Keratinocyte (primary cell): ENCODE data around the gene HOXD10. TPM values are rescaled to one million over a fixed set of nuclear protein-coding genes. Genes with fewer than 3 reads are reported as not detected.

Experiments
- DNase-seq: peaks from one replicate; pipeline ENCODE4 v3.0.0-alpha.2; 2011; ENCODE audit warnings: low read depth, missing footprints, low spot score
- FAIRE-seq: peaks from 2 replicates; lab custom pipeline; 2011; peaks lifted over from hg19 to GRCh38; lab: Jason Lieb, UNC
- H2AFZ ChIP-seq: 2 replicates; pipeline ENCODE4 v1.6.0; 2012; ENCODE audit warnings: low read length, control low read depth, inconsistent platforms; ENCODE audit not compliant: control insufficient read depth
- H3K27ac ChIP-seq: 2 replicates; pipeline ENCODE4 v1.5.1; 2011; ENCODE audit warnings: low read length; ENCODE audit not compliant: control insufficient read depth, insufficient read depth
- H3K27me3 ChIP-seq: 3 replicates; pipeline ENCODE4 v1.6.0; 2011; ENCODE audit warnings: low read length; ENCODE audit not compliant: control insufficient read depth, insufficient read depth; ENCODE audit errors: extremely low read depth
- H3K36me3 ChIP-seq, 2 experiments: 2 replicates in 1 of 2; 3 replicates in 1 of 2; pipeline ENCODE4 v1.5.1; 2011; ENCODE audit warnings: low read length in 2 of 2, mild to moderate bottlenecking in 1 of 2; ENCODE audit not compliant: control insufficient read depth in 2 of 2, insufficient read depth in 2 of 2; ENCODE audit errors: extremely low read depth in 1 of 2
- H3K4me1 ChIP-seq: 3 replicates; pipeline ENCODE4 v1.5.1; 2011; ENCODE audit warnings: low read length; ENCODE audit not compliant: control insufficient read depth, insufficient read depth; ENCODE audit errors: extremely low read depth
- H3K4me2 ChIP-seq: 3 replicates; pipeline ENCODE4 v1.6.0; 2011; ENCODE audit warnings: low read depth, low read length; ENCODE audit not compliant: control insufficient read depth, insufficient read depth; ENCODE audit errors: extremely low read depth
- H3K4me3 ChIP-seq, 3 experiments: fragments of 200-600 bp in 1 of 3; sonication (generic) in 1 of 3; 2 replicates in 2 of 3; 3 replicates in 1 of 3; pipeline ENCODE4 v1.5.1; 2011 to 2016; ENCODE audit warnings: low read length in 3 of 3, mild to moderate bottlenecking in 3 of 3, control low read depth in 2 of 3, inconsistent platforms in 1 of 3, low read depth in 1 of 3, mixed read lengths in 1 of 3, mixed run types in 1 of 3, moderate library complexity in 1 of 3; ENCODE audit not compliant: control insufficient read depth in 2 of 3, insufficient read depth in 2 of 3; ENCODE audit errors: extremely low read depth in 1 of 3
- H3K79me2 ChIP-seq: 2 replicates; pipeline ENCODE4 v1.6.0; 2012; ENCODE audit warnings: low read length; ENCODE audit not compliant: control insufficient read depth, insufficient read depth
- H3K9ac ChIP-seq: 3 replicates; pipeline ENCODE4 v1.6.0; 2011; ENCODE audit warnings: low read length; ENCODE audit not compliant: control insufficient read depth, insufficient read depth; ENCODE audit errors: extremely low read depth
- H3K9me1 ChIP-seq: 3 replicates; pipeline ENCODE4 v1.6.0; 2011; ENCODE audit warnings: low read length; ENCODE audit not compliant: control insufficient read depth, insufficient read depth; ENCODE audit errors: extremely low read depth
- H3K9me3 ChIP-seq: 2 replicates; pipeline ENCODE4 v1.5.1; 2012; ENCODE audit warnings: low read depth, low read length; ENCODE audit not compliant: control insufficient read depth
- H4K20me1 ChIP-seq: 3 replicates; pipeline ENCODE4 v1.6.0; 2011; ENCODE audit warnings: low read length; ENCODE audit not compliant: control insufficient read depth, insufficient read depth; ENCODE audit errors: extremely low read depth
- CTCF ChIP-seq, 3 experiments: IDR thresholded peaks in 1 of 3; conservative IDR thresholded peaks in 1 of 3; optimal IDR thresholded peaks in 1 of 3; 2 replicates in 2 of 3; 3 replicates in 1 of 3; pipeline versions ENCODE3 to v1.5.1; 2011; ENCODE audit warnings: low read length in 3 of 3, mild to moderate bottlenecking in 3 of 3, moderate library complexity in 2 of 3, control low read depth in 1 of 3, inconsistent platforms in 1 of 3; ENCODE audit not compliant: insufficient read depth in 2 of 3; ENCODE audit errors: extremely low read depth in 1 of 3
- EZH2 ChIP-seq: IDR thresholded peaks from one replicate; pipeline ENCODE4 v1.6.1; 2012; ENCODE audit warnings: inconsistent platforms, mild to moderate bottlenecking, low read length, moderate library complexity
- dilution Hi-C: fragments of 300-500 bp; cut with MboI; formaldehyde crosslinking; loops from one replicate; pipeline ENCODE4 v1.7.0; 2020; ENCODE audit warnings: low sequenced_read_pairs; ENCODE audit not compliant: extremely low pct_ligation_motif_present
- polyA plus RNA-seq, 5 experiments: library from polyadenylated mRNA; depleted of rRNA in 3 of 5; stranded (reverse) in 3 of 5; stranded (forward) in 1 of 5; unstranded in 1 of 5; fragments of >200 nt; gene quantifications; 1 replicate in 1 of 5; 2 replicates in 3 of 5; 3 replicates in 1 of 5; pipeline versions ENCODE4 v1.2.1 to v1.2.3, GENCODE V29; 2011 to 2012; ENCODE audit warnings: missing spikeins in 2 of 5, low read depth in 1 of 5, low replicate concordance in 1 of 5

HOXD10 gene
- polyA plus RNA-seq, 1 donor (not counting 4 experiments of a cell fraction or from before 2014, with no cell fraction given) = not detected

GRCh38 chr2:176074919-176075425, 41.6 kb upstream of the HOXD10 start:
- no peak overlapping the region for H2AFZ ChIP-seq
- H3K27ac ChIP-seq = no peak overlapping the region
- peaks cover 91% of the 10 kb centered on the region for H3K27me3 ChIP-seq
- H3K4me1 ChIP-seq = no peaks in the 10 kb centered on the region
- TF ChIP-seq EZH2 (no peak), CTCF (optimal IDR thresholded peaks at IDR 0.05 in 1 of 3, IDR thresholded peaks at IDR 0.05 in 1 of 3, conservative IDR thresholded peaks at IDR 0.05 in 1 of 3; ENCODE audit: extremely low read depth in 1 of 3, insufficient read depth in 2 of 3, low read length in 3 of 3) (no peak)
- no peak overlapping the region for H3K9ac ChIP-seq
- no peaks in the 10 kb centered on the region for H4K20me1 ChIP-seq
- peaks cover 2% of the 10 kb centered on the region for H3K9me3 ChIP-seq
- dilution Hi-C loops = no loop called here
- no peaks in the 10 kb centered on the region for H3K79me2 ChIP-seq
- DNase-seq (no peak), FAIRE-seq (no peak)
- H3K9me1 ChIP-seq = no peaks in the 10 kb centered on the region
- H3K4me2 ChIP-seq = no peak overlapping the region
- no peaks in the 10 kb centered on the region for H3K36me3 ChIP-seq
- H3K4me3 ChIP-seq = no peak overlapping the region

- no peak overlapping the region for H3K27ac ChIP-seq
- no peaks in the 10 kb centered on the region for H4K20me1 ChIP-seq
- no peaks in the 10 kb centered on the region for H3K79me2 ChIP-seq
- dilution Hi-C loops = no loop called here
- H3K4me2 ChIP-seq = no peak overlapping the region
- H2AFZ ChIP-seq = no peak overlapping the region
- H3K27me3 ChIP-seq = peaks cover 89% of the 10 kb centered on the region
- H3K36me3 ChIP-seq = no peaks in the 10 kb centered on the region
- FAIRE-seq (no peak), DNase-seq (no peak)
- H3K4me1 ChIP-seq = no peaks in the 10 kb centered on the region
- H3K9ac ChIP-seq = no peak overlapping the region
- no peaks in the 10 kb centered on the region for H3K9me1 ChIP-seq
- TF ChIP-seq EZH2 (peak; percentile 52), CTCF (optimal IDR thresholded peaks at IDR 0.05 in 1 of 3, IDR thresholded peaks at IDR 0.05 in 1 of 3, conservative IDR thresholded peaks at IDR 0.05 in 1 of 3; ENCODE audit: extremely low read depth in 1 of 3, insufficient read depth in 2 of 3, low read length in 3 of 3) (no peak)
- no peak overlapping the region for H3K4me3 ChIP-seq
- peaks cover 2% of the 10 kb centered on the region for H3K9me3 ChIP-seq
These were observed 41.1 kb upstream of the HOXD10 start for GRCh38 chr2:176075481-176075880.
